NOMO-1 treated with dmso at 0.1 percent for 144 hours (cell line): Measurements from ENCODE around the gene SLC38A8.

Experiments
- DNase-seq: peaks from one replicate; lab custom pipeline; 2025; ENCODE audit not compliant: unreplicated experiment; lab: John Stamatoyannopoulos, UW

Gene SLC38A8

DNA sequence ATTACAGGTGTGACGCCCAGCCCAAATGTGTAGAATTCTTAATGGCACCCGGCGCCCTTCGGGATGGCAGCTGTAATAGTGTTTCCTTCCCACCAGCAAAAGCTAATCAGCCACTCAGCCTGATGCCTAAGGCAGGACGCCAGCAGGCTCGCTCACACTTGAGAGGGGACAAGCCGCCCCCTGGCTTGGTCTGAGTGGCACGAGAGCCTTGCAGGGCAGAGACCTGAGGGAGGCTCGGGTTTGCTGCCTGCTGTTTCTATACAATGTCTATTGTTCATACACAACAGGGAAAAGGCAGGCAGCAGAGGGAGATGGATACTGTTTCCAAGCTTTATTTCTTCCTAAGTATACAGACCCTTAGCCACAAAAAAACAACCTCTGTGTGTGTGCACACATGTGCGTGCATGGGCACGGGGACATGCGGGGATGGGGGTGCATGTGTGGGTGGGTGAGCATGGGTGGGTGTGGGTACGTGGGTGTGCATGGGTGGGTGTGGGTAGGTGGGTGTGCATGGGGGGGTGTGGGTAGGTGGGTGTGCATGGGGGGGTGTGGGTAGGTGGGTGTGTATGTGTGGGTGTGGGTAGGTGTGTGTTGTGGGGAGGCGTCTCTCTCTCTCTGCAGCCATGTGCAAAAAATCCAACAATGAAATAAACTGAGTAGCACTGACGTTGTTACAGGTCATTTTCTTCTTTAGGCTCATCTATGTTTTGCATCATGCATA, 10.0 kb downstream of the SLC38A8 start:
- no peak for DNase-seq

DNA sequence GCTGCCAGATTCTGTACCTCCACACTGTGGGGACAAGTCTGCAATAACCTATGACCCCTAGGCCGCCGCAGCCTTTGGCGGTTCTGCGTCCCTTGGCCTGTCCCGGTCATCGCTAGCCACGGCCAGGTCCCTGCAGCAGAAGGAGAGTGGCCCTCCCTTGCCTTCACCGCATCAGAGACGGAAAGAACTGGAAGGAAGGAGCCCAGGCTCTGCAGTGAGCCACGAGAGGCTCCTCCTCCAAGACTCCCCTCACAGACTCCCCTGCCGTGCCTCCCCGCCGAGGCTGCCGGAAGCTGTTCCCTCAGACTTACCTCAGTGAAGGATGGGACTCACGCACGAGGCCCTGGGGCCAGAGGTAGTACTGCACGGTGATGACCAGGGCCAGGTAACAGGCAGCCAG, 11.0 kb downstream of the SLC38A8 start:
- no peak for DNase-seq

- DNase-seq, result peak; percentile 20
Observed at GRCh38 chr16:84029297-84030047, 13.1 kb downstream of the SLC38A8 start.

- DNase-seq, result no peak
Observed at GRCh38 chr16:84027625-84028024, 15.0 kb downstream of the SLC38A8 start.

GRCh38 chr16:84026606-84027005, 16.0 kb downstream of the SLC38A8 start:
- DNase-seq, result no peak

DNA sequence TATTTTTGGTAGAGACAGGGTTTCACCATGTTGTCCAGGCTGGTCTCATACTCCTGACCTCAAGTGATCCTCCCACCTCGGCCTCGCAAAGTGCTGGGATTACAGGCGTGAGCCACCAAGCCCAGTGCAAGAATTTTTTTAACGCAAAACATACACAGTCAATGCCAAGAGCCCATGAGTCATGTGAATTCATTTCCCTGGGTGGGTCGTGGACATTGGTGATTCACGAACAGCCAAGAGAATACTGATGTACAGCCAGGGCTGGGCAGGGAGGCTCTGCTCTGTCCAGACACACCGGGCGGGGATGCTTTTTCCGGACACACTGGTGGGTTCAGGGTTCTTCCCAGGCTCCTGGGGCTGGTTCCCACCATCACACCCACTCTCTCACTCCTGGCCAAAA, 17.7 kb downstream of the SLC38A8 start:
- no peak for DNase-seq

DNA sequence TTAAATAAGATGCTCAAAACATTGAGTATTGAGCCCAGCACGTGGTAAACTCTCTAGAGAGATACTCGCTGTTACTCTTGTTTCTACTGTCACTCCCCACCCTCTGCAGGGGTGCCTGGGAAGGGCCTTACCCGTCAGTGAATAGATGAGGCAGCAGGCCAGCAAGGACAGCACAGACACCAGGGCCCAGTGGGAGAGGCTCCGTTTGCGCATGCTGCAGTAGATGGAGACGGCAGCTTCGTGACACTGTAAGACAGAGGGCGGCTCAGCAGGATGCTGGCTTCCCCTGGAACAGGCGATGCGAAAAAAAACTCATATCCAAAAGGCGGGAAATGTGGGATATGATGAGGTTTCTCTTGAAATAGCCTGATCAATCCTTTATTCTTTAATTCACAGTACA, 20.0 kb downstream of the SLC38A8 start:
- no peak for DNase-seq

- no peak for DNase-seq
Observed at GRCh38 chr16:84021488-84021887, 21.1 kb downstream of the SLC38A8 start.

GRCh38 chr16:84020353-84020752, 22.2 kb downstream of the SLC38A8 start:
- DNase-seq, result no peak

- DNase-seq, result no peak
Observed at GRCh38 chr16:84018710-84019109, 23.9 kb downstream of the SLC38A8 start.

DNA sequence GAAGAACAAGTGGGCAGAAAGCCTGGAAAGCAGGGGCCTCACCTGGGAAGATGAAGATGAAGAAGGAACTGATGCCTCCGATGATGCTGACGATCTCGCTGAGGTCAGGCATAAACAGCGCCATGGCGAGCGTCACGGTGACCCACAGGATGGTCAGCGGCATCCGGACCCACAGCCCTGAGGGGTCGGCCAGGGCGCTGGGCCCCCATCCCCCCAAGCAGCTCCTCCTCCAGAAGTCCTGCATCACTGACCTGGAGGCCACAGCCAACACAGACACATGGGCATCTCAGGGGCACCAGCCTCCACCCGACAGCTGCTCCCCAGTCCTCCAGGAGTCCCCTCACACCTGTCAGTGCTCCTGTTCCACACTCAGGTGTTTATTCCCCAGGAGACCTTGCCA, 26.1 kb downstream of the SLC38A8 start:
- no peak for DNase-seq

GRCh38 chr16:84015399-84015798, 27.2 kb downstream of the SLC38A8 start:
- no peak for DNase-seq

DNA sequence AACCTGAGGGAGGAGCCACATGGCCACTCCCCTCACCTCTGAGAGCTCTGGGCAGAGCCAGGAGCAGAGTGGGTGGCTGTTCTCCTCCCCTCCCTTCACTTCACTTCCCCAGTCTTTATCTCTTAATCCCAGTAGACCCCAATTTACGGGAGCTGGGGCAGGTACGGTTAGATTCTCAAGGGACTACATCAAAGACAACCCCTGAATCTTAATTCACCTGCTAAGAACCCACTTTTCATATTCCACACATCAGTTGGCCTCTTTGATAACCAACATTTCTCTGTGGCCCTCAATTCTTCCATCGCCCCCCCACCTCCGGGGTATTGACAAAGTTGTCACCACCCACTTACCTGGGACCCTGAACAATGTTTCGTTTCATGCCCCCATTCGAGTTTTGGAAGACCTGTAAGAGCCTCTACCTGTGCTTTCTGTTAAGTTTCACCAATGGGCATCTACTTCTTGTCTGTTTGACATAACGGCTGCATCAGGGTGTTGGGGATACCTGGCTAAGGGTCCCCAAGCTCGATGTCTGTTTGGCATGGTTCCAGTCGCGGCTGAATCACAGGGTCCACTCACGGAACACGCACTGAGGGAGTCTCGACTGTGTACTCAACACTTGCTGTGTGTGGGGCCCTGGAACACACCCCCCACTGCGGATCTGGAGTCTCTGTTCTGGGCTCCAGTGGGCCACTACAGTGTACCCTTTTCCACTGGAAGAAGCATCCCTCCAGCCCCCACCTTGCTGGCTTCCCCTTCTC, 27.8 kb downstream of the SLC38A8 start:
- DNase-seq, result no peak

- peak; percentile 32 for DNase-seq
Observed at GRCh38 chr16:84013787-84014569, 28.6 kb downstream of the SLC38A8 start.

DNA sequence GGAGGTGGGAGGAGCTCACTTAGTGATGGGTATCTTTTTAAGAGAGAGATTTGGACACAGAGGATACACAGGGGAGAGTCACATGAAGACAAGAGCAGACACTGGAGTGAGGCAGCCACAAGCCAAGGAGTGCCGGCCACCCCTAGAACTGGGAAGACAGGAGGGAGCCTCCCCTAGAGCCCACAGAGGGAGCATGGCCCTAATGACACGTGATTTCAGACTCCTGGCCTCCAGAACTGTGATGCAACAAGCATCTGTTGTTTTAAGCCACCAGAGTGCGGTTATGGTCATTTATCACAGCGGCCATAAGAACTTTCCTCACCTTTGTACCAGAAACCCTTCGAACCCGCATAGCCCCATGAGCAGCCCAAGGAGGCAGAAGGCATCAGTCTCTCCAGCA, 33.3 kb downstream of the SLC38A8 start:
- no peak for DNase-seq

DNA sequence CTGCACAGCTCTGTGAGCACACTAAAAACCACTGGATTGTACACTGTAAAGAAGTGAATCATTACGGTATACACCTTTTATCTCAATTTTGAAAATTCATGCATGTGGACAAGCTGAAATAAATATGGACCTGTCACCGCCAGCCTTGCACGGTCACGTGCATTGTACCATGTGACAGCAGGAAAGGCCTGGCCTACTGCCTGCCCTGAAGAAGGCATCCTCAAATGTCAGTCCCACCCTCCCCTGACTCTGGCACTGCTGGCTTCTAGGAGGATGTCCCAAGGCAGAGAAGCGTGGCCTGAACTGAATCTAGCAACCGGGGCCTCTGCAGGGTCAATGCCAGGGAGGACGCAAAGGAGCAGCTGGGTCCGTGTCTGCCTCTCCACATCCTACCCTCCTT, 34.6 kb downstream of the SLC38A8 start:
- no peak for DNase-seq

GRCh38 chr16:84007520-84007919, 35.1 kb downstream of the SLC38A8 start:
- DNase-seq, result no peak

- DNase-seq, result no peak
Observed at GRCh38 chr16:84005391-84005790, 37.2 kb downstream of the SLC38A8 start.

DNA sequence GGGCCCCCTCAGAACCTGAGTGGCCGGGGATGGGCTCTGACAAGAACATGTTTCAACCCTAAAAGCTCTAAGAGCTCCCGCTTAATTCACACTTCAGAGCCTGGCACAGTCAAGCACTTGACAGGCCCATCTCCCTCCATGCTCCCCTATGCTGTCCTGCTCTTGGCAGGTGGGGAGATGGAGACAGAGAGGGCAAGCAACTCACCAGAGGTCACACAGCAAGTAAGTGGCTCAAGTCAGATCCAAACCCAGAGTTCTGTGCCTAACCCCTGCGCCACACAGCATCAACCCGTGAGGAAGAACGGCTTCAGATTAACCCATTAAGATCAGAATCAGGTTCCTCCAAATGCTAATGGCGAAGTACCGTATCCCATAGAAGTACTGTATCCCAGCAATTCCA, 38.2 kb downstream of the SLC38A8 start:
- no peak for DNase-seq

DNA sequence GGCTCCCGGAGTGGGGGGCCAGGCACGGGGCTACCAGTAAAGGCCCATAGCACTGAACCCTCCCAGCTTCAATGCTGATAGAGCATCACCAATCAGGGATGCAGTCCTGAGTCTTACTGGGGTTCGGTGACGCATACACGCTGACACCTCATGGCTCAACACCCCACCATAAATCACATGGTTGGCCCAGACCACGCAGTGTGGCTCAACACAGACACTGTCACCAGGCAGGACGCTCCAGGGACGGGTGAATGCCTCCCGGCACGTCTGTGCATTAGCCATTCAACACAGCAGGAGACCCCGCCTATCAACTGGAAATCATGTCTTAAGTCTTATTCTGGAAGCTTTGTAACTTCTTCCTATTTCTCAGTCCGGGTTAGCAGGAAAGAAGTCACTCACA, 39.6 kb downstream of the SLC38A8 start:
- no peak for DNase-seq

DNA sequence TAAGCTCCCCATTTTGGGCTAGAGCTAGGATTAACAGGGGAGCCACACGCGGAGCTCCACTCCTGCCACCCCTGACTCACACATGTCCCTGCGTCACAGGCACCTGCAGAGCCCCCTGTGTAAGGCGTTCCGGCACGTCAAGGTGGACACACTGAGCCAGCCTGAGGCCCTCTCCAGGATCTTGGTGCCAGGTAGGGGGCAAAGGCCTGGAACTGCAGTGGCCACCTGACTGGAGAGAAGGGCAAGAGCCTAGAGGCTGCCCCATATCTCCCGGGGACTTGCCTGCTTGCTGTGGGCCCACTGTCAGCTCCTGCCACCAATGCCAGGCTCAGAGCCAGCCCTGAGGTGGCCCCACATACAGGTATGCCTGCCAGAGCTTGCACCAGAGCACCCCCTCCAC, 40.9 kb downstream of the SLC38A8 start:
- no peak for DNase-seq
